HG03139 (cell line): ENCODE results near the gene C16orf86.

Source experiments
- ATAC-seq: cut with Tn5 transposase; IDR thresholded peaks from one replicate; pipeline ENCODE4 v1.9.1; 2021; ENCODE audit not compliant: unreplicated experiment

The C16orf86 gene

DNA sequence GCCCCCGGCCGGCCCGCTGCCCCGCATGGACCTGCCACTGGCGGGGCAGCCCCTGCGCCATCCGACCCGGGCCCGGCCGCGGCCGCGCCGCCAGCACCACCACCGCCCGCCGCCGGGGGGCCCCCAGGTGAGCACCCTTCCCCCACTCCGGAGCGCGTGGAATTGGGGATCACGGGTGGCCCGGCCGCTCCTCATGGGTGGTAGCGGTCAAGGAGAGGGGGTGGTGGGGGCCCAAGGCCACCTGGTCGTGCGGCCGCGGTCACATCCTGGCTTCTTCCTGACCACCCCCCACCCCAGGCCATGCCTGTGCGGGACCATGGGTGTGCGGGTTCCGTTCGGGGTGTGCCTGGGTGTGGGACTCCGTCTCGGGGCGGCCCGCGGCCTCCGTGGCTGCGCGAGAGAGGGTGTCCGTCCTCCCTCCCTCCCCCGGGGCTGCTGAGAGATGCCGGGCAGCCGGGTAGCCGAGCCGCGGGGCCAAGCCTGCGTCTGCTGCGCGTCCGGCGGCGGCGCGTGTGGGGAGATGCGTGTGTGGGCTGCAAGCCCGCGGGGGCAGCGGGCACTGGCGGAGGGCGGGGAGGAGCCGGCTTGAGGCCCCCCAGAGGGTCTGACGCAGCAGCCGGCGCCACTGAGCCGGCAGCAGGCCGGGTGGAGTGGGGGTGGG lies 13.4 kb upstream of the C16orf86 start:
- no peak for ATAC-seq

DNA sequence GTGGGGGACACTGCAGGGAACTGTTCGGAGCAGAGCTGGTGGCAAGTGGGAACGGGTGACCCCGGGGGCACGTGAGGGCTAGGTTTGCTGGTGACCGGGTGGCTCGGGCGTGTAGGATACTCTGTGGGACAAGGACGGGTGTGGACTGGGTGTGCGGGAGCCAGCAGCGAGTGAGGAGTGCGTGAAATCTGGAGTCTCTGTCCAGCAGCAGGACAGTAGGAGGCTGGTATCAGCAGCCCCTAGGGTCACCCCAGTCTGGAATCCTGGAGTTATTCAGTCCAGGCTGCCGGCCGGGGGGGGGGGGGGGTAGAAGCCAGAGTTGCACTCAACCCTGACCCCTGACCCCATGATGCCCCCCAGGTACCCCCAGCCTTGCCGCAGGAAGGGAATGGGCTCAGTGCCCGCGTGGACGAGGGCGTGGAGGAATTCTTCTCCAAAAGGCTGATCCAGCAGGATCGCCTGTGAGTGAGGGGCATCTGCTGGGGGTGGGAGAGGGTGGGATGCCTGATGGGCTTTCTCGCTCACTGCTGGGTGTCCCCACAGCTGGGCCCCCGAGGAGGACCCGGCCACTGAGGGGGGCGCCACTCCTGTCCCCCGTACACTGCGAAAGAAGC lies 12.7 kb upstream of the C16orf86 start:
- ATAC-seq, result no peak

DNA sequence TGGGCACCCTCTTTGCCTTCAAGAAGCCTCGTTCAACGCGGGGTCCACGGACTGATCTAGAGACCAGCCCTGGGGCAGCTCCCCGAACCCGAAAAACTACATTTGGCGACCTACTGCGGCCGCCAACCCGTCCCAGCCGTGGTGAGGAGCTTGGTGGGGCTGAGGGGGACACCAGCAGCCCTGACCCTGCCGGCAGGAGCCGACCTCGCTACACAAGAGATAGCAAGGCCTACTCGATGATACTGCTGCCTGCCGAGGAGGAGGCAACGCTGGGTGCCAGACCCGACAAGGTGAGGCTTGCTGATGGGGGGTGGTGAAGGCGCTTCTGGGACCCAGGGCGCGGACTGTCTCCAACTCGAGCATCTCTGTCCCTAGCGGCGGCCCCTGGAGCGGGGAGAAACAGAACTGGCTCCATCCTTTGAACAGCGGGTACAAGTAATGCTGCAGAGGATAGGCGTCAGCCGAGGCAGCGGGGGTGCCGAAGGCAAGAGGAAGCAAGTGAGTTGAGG lies 12.2 kb upstream of the C16orf86 start:
- ATAC-seq, result no peak

DNA sequence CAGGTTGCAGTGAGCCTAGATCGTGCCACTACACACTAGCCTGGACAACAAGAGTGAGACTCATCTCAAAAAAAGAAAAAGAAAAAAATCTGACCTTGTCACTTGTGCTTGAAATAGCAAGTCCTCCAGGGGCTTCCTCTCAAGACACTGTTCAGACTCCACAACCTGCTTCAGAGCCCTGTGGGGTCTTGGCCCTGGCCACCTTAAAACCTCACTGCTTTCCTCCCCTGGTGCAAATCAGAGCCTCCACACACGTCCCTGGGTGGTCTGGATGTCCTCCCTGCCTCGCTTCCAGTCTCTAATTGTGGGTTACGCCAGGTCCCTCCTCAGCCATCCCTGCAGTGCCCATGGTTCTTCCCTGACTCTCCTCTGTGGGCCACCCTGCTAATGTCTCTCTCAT lies 11.3 kb upstream of the C16orf86 start:
- ATAC-seq, result no peak

DNA sequence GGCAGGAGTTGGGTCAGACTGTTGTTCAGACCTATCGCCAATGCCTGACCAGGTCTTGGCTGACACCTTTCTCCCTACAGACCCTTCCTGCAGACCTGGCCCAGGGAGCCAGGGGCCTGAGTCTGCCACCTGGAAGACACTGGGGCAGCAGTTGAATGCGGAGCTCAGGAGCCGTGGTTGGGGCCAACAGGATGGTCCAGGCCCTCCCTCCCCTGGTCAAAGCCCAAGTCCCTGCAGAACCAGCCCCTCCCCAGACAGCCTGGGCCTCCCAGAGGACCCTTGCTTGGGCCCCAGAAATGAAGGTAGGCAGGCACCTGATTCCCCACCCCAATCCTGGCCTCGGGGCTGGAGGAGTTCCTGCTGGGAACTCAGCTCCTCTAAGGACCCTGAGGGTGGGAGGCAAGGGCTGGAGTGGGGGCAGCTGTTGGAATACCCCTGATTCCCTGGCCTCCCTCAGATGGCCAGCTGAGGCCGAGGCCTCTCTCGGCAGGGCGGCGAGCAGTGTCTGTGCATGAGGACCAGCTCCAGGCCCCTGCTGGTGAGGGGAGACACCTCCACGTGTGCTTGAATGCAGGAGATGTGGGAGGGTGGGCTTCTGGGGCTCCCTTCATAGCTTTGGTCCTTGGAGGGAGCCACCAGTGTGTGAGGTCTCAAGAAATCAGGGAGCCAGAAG lies 10.1 kb upstream of the C16orf86 start:
- ATAC-seq, result no peak

DNA sequence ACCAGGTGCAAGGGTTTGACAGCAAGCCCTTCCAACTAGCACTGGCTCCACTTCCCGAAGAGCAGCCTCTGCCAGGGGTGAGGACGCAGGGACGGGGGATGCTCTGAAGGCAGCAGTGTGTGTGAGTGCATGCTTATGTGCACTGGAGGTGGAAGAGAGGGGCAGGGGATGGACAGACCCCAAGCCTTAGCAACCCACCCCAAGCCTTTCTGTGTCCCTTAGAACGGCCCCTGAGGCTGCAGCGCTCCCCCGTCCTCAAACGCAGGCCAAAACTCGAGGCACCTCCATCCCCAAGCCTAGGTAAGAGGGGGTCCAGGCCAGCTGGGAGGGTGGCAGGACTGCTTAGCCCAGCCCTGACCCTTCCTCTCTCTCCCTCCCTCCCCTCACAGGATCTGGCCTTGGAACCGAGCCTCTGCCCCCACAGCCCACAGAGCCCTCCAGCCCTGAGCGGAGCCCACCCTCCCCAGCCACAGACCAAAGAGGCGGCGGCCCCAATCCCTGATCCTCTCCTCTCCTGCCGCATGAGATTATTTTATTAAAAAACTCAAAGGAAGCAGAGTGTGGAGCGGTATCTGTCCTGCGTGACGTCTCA lies 9.5 kb upstream of the C16orf86 start:
- no peak for ATAC-seq

DNA sequence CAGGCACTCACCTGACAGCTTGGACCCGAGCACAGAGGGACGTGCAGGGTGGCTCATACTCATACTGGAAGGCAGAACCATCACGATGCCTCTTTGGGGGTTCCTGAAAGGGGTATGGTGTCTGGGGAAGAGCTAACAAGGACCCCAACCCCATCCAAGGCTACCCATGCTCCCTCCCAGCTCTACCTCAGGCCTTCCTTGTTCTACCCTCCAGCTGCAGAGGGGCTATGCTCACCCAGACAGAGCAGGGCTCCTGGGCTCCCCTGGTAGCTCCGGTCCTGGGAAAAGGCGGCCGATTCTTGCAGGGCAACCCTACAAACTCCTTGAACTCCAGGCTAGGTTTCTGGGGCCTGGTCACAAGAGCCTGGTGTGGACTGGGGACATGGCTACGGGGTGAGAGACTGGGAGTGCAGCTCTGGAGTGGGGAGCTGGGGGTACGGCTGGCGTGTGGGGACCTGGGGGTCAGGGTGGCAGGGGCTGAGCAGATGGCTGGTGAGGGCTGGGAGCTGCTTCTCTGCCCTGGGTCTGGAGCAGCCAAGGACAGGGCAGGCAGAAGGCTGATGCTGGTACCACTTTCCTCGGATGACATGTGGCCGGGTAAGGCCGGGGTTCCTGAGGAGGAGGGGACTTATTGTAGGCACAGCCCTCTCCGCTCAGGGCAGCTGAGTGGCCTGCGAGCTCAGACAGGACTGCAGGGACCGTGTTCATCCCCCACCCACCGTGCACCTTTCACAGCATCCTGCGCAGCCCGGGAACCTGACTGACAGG lies 8.7 kb upstream of the C16orf86 start:
- ATAC-seq, result no peak

DNA sequence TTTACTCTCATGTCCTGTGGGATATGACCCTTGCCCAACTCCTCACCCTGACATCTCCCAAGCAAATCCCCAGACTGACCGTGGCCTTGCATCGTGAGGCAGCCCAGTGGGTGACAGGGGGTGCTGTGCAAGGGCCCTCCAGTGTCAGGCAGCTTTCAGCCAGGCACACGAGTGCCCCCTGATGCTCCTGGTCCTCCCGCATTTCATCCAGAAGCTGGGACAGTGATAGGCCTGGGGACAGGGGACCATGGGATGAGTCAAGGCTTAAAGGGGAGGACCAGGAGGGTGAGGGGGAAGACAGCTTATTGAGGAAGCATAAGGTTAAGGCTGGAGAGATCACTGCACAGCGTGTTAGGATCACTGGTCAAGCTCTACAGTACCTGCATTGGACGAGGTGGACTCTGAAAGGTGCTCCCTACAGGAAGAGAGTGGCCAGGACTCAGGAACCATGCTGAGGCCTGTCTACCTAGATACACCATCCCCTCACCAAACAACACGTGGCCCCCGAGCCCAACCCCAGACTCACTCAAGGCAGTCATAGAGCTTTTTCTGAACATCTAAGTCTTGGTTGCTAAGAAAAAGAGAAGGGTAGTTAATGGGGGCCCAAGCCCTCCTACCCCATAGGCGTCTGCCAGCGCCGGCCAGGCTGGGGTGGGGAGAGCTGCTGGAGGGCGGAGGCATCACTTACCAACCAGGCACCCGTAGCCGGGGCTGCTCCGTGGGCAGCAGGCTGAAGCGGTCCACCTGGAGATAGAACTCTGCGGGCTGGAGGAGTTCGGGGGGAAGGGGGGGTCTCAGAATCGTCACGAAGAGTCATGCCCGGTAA lies 7.6 kb upstream of the C16orf86 start:
- ATAC-seq, result no peak

DNA sequence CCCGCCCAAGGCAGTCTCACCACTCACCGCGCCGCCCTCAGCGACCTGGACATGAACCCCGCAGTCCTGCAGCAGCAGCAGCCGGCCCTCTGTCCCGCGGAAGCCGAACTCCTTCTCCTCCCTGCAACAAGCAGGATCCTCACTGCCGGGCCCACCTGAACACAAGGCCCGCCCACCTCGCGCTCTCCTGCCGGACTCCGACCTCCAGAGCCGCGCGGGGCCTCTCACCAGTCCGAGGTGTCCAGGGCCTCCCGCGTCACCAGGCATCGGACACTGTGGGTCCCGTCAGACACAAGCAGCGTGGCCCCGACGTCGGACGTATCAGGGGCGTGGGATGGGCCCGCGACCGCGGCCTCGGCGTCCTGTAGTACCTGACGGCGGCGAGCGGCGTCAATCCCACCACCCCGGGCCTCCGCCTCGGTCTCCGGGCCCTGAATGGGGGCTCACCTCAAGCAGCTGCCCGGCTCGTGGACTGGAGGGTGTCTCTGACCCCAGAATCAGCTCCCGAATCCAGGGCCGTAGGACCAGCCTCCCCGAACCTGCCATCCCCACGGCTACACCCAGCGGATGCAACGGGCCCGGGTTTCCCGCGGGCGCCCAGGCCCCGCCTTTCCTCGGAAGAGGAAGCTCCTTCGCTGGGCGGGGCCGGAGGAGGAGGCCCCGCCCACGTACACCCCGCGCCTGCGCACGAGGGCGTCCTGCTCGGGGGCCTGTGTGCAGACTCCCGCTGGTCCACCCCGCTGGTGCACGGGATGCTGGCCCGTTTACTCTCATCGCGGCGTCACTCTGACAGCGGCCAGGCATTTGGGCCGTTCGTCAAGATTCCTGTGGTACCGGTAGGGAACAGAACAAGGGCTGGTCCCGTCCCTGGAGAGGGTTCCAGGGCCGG lies 6.7 kb upstream of the C16orf86 start, which contains the start of gene ACD:
Gene ACD, minus strand, starts transcription at position 586 of the 889 bp plus-strand sequence. Its CDS starts 40 bp downstream, at position 546.
- ATAC-seq, result peak; percentile 38

DNA sequence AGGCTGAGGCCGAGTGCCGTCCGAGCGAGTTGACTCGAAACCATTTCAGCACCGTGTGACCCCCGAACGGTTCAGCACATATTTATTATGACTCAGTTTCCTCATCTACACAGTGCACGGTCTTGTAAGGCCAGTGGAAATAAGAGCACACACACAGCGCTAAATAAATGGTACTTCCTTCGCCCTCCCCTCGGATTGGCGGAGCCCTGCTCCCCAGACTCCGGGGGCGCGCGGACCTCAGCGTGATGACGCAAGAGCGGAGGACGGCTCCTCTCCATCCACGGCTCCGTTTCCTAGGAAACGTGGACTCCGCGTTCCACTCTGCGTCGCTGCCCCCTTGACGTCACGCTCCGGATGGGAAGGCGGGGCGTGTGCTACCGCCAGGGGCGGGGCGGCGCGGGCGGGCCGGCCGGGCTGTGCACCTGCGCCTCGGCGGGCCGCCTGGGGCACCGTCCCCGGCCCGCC lies 6.0 kb upstream of the C16orf86 start, which contains the start of gene PARD6A:
Gene PARD6A, plus strand, starts transcription at position 397 of the 465 bp plus-strand sequence. CDS start 79 bp downstream, outside the sequence.
- peak; percentile 72 for ATAC-seq

DNA sequence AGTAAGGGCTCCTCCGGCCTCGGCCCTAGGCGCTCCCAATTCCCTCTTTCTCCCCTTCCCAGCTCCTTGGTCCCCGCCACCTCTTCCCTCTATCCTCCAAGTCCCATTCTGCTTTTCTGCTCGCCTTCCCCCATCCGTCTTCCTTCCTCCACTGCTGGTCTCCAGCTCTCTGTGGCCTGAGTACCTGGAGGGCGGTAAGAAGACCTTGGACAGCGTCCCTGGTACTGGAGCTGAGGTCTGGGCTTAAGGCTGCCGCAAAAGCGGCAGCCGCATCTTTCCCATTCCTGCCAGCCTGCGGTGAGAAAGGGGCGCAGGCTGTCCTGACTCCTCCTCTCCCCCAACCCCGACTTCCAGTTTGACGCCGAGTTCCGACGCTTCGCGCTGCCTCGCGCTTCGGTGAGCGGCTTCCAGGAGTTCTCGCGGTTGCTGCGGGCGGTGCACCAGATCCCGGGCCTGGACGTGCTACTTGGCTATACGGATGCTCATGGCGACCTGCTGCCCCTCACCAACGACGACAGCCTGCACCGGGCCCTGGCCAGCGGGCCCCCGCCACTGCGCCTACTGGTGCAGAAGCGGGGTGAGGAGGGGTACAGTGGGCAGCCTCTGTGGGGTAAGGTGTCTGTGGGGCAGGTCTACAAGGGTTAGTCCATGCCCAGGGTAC lies 5.4 kb upstream of the C16orf86 start:
- no peak for ATAC-seq

DNA sequence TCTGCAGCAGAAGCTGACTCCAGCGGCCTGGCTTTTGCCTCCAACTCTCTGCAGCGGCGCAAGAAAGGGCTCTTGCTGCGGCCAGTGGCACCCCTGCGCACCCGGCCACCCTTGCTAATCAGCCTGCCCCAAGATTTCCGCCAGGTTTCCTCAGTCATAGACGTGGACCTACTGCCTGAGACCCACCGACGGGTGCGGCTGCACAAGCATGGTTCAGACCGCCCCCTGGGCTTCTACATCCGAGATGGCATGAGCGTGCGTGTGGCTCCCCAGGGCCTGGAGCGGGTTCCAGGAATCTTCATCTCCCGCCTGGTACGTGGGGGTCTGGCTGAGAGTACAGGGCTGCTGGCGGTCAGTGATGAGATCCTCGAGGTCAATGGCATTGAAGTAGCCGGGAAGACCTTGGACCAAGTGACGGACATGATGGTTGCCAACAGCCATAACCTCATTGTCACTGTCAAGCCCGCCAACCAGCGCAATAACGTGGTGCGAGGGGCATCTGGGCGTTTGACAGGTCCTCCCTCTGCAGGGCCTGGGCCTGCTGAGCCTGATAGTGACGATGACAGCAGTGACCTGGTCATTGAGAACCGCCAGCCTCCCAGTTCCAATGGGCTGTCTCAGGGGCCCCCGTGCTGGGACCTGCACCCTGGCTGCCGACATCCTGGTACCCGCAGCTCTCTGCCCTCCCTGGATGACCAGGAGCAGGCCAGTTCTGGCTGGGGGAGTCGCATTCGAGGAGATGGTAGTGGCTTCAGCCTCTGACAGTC lies 4.5 kb upstream of the C16orf86 start:
- no peak for ATAC-seq

DNA sequence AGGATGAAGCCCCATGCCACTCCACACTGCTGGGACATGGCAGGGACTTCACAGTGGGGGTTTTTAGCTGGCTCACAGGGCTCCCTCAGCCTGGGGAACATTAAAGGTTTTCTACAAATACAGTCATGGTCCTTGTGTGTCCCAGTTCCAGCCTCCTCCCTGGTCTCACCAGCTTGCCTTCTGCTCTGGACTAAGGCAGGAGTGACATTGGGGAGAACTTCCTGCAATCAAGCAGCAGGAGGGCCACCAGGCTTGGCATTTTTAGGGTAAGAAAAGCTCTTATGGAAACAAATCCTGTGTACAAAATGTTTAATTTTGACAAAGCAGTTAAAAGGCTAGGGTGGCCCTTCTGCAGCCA lies 4.0 kb upstream of the C16orf86 start:
- ATAC-seq, result no peak

DNA sequence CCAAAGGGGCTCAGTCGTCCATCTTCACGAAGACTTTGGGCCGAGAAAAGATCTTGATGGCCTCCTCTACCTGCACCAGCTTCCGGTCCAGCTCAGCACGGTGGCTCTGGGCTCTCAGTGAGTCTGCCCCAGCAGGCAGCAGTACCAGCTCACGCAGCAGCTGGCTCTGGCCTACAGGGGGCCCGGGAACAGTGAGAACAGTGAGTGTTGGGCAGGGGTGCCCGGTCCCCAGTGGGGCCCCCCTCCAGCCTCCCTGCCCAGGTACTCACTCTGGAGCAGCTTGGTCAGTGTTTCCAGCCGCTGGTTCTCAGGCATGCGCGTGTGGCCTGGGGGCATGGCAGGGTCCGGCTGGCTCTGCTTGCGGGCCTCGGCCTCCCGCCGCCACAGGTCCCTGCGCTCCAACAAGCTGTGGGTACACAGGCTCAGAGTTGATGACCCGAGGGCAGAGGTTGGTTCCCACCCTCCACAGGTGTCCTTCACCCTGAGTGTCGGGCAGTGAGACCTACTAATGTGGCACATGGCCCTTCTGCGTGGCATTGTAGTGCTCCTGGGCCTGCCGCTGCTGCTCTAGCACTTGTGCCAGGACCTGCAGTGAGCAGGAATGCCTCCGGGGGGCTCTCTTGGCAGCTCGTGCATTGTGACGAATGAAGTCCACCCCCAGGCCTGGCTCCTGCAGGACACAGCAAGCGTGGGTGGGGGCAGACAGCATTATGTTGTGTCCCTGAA lies 3.3 kb upstream of the C16orf86 start:
- ATAC-seq, result no peak

DNA sequence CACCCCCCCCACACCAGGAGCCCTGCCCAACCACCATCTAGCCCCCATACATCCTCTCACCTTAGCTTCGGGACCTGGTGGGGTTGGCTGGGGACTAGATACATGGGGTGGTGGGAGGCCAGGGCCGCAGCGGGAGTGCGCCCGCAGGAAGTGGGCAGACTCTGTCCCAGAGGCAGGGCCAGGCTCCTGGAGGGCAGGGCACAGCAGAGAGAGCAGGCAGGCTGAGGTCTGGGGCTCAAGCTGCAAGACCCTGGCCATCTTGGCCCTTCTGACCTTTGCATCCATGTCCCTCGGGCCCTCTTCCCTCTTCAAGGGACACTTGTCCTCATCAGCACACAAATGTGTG lies 2.8 kb upstream of the C16orf86 start:
- no peak for ATAC-seq

DNA sequence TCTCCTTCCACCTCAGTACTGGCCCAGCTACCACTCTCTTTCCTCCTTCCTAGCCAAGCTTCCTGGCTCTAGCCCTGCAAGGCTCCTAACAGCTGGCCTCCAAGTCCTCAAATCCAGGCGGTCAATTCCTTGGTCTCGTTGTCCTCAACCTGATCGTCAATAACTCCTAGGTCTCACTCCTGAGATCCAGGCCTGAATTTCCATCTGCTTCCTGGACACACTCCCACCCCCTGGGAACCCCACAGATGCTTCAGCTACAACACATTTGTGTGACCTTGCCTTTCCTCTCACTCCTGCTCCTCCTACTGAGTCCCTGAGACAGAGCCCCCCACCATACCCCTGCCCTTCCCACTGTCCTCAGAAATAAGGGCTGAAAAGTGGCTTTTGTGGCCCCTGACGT lies 2.4 kb upstream of the C16orf86 start:
- ATAC-seq, result no peak

DNA sequence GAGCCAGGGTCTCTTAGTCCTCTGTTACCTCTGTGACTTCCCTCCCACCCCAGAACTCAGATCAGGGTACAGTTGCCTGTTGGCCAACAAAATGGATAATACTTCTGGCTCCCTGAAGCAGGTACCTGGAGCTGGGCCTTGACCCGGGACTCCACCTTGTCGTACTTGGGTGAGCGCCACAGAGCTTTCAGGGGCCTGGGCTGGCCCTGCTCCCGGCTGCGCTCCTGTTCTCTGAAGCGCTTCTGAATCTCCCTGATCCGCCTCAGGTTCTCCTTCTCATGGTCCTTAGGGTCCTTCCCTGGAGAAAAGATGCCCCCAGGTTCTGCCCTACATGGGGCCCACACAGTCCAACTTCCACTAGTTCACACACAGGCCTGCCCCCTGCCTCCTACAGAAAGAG lies 1.7 kb upstream of the C16orf86 start:
- ATAC-seq, result no peak
